HG02763 (cell line): ENCODE results near the gene ADCK2.
"Not testable (repeated sequence)": the region's sequence is repeated elsewhere in the genome, so short reads cannot be mapped to it uniquely, and the experiment has no call there.

Experiments
- ATAC-seq: cut with Tn5 transposase; IDR thresholded peaks from one replicate; pipeline ENCODE4 v1.9.1; 2021; ENCODE audit warnings: mild to moderate bottlenecking, moderate library complexity; ENCODE audit not compliant: unreplicated experiment

ADCK2 gene

DNA sequence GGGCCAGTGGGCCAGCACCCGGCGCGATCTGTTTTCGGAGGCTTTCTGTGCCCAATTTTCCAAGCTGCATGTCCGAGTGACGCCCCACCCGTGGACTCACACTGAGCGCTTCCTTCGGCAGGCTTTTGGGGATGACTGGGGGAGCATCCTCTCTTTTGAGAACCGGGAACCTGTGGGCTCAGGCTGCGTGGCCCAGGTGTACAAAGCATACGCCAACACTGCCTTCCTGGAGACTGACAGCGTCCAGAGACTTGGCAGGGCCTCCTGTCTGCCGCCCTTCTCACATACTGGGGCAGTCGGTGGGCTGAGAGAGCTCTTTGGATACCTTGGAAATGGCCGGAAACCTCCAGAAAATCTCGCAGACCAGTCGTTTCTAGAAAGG is 1.0 kb downstream of the ADCK2 start:
- no peak for ATAC-seq

DNA sequence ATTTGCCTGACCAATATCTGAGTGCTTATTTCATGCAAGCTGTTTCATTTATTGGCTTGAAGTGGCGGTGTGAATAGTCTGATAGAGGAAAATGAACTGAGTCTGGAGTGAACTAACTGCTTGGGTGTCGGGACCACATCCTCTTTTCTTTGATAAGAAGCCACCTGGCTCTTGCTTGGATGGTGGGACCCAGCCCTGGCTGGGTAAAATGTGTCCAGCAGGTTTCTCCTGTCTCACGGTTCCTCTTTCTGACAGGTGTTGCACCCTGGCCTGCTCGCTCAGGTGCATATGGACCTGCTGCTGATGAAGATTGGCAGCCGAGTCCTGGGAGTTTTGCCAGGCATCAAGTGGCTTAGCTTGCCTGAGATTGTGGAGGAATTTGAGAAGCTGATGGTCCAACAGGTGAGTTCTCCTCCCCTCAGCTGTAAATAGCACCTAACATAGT is 1.6 kb downstream of the ADCK2 start:
- peak; percentile 24 for ATAC-seq

DNA sequence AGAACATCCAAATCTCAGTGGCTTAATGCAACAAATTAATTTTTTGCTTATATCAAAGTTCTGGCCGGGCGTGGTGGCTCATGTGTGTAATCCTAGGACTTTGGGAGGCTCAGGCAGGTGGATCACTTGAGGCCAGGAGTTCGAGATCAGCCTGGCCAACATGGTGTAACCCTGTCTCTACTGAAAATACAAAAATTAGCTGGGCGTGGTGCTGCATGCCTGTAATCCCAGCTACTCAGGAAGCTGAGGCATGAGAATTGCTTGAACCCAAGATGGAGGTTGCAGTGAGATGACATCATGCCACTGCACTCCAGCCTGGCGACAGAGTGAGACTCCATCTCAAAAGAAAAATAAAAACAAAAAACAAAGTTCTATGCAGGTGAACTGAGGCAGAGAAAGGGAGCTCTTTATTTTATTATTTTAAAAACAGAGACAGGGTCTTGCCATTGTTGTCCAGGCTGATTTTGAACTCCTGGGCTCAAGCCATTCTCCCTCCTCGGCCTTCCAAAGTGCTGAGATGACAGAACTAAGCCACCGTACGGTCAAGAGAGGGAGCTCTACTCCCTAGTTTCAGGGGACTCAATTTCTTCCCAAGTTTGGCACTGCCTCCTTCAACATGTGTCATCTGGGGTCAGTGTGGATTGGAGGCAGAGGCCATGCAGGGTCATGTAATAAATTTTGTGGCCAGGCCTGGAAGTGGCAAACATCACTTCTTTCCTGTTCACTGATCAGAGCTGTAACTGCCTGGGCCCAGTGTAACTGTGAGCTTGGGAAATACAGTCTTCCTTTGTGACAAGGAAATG is 2.4 kb downstream of the ADCK2 start:
- ATAC-seq = no peak

DNA sequence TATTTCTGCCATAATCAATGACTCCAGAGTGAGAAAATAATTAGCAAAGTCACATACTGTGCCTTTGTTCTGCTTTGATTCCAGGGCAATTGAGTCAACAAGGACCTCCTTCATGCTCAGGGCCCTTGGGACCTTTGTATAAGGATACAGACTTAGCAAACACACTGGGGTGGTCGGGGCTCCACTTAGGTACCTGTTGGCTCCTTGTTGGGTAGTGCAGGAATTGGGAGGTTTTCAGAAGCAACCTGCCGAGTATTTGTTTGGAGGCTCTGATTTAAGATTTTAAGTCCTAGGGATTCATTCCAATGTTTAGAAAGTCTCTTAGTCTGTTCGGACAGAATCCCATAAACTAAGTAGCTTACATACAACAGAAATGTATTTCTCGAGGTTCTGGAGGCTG is 3.0 kb downstream of the ADCK2 start:
- ATAC-seq = no peak

DNA sequence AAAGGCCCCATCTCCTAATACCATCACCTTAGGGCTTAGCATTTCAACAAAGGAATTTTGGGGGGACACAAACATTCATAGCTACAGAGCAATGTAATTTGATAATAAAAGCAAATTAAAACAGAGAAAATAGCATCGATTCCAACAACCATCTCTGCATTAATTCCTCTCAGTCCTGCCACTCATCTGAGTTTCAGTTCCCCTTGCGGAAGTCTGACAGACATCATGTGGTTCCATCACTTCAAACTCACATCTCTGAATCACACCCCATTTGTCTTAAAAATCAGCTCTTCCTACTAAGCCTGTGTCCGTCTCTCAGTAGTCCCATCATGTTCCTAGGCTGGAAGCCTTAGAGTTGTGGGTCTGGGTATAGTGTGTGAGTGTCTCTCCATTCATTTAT is 3.6 kb downstream of the ADCK2 start:
- ATAC-seq = peak; percentile 40

DNA sequence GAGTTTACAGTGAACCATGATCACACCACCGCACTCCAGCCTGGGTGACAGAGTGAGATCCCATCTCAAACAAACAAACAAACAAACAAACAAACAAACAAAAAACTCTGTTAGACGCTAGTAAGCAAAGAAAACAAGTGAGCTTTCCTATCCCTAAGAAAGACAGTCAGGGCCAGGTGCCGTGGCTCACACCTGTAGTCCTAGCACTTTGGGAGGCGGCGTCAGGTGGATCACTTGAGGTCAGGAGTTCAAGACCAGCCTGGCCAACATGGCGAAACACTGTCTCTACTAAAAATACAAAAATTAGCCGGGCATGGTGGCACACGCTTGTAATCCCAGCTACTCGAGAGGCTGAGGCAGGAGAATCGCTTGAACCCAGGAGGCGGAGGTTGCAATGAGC is 4.2 kb downstream of the ADCK2 start:
- not testable (repeated sequence) for ATAC-seq

DNA sequence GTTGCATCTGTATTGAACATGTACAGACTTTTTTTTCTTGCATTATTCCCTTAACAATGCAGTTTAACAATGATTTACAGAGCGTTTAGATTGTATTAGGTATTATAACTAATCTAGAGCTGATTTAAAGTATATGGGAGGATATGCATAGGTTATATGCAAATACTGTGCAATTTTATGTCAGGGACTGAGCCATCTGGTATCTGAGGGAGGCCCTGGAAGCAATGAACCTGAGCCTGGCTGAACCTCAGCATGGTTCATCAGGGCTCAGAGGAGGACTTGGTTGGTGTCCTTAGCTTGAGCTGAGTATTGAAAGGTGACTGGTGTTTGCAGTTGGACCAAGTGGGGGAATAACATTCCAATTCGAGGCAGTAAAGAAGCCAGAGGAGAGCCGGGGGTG is 4.8 kb downstream of the ADCK2 start:
- ATAC-seq = no peak

DNA sequence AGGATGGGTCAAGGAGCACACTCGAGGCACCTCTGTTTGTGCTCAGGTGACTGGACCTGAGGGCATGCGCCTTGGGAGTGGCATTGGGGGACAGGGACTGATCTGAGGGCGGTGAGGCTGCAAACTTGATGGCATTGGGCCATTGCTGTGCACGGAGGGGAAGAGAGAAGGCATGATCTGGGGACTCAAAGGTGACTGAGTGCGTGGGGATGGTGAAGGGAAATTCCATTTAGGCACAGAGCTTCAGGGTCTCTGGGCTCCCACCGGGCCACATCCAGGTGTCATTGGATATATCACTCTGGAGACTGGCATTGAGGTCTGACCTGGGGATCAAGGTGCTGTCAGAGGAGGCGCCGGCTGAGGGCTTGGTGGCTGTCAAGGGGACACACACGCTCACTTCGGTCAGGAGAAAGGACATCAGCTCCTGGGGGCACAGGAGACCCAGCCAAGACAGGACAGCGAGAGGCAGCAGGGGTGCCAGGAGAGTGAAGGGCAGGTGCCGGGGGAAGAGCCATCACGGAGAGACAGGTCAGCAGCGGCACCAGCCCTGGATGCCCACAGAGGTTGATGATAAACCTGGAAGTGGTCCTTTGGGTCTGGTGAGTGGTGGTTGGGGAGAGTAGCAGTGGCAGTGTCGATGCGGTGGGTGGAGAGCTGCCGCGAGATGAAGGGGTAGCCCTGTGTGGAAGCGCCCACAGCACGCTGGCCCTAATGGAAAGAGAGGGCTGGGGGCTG is 5.5 kb downstream of the ADCK2 start:
- ATAC-seq = no peak

DNA sequence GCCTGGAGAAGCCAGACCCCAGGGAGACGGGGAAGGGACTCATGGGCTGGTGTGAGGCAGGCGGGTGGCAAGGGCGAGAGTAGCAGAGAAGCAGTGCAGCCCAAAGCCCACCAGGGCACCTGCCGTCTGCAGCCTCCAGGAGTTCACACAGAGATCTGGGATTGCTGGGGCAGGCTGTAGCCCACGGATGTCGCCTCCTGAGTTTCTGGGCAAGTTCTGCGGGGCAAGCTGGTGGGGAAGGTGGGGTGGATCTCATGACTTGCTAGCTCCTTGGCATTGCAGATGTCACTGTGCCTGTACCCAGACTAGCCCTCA is 6.0 kb downstream of the ADCK2 start:
- ATAC-seq = no peak

DNA sequence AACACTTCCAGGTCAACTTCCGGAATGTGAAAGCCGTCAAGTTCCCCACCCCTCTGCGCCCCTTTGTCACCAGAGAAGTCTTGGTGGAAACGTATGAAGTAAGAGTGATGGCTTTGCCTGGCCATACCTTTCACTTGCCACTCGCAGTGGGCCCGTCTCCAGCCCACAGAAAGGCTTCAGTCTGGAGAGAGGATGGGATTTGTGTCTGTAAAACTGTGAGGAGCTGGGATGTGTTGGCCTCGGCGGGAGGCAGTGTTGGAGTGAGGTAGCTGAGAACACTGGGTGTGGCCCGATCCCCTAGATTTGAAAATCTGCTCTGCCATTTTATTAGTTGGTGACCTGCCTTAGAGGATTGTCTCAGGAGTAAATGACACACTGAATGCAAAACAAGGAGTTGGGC is 6.4 kb downstream of the ADCK2 start:
- no peak for ATAC-seq

DNA sequence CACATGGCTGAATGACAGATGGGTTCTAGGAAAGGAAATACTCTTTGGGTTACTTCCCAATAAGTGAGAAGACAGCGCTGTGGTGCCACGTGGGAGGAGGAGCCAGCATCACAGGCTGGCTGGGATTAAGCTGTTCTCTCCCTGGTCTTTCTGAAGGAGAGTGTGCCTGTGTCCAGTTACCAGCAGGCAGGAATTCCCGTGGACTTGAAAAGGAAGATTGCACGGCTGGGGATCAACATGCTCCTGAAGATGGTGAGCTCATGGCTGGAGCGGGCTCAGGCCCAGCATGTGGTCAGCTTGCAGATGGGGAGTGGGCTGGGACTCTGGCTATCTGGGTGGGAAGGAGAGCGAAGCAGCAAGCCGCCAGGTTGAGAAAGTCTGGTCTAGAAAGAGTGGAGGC is 8.1 kb downstream of the ADCK2 start:
- ATAC-seq = no peak

DNA sequence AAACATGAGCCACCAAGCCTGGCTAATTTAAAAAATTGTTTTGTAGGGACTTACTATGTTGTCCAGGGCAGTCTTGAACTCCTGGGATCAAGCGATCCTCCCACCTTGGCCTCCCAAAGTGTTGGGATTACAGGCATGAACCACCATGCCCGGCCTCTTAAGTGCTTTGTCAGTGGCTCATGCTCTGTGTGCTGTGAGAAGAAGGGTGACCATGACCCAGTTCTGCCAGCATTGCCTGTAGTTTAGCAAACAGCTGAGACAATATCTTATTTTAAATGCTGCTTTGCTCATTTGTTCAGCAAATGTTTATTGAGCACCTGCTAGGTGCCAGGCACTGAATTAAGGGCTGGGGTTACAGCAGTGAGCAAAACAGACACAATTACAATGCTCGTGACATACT is 9.0 kb downstream of the ADCK2 start:
- ATAC-seq = no peak

DNA sequence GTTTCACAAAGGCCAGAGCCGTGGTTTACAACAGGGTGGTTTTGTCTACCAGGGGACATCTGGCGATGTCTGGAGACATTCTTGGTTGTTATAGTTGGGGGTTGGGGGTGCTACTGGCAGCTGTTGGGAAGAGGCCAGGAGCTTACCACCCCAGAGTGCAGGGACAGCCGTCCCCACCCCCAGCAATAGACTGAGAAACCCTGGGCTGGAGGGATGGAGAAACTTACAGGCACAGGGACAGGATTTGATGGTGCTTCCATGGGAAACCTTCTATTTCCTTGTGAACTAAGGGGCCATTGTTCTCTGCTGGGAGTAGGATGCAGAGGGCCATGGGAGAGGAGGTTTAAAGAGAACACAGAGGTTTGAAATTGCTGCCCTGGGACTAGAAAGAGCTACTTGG is 10.9 kb downstream of the ADCK2 start:
- no peak for ATAC-seq

DNA sequence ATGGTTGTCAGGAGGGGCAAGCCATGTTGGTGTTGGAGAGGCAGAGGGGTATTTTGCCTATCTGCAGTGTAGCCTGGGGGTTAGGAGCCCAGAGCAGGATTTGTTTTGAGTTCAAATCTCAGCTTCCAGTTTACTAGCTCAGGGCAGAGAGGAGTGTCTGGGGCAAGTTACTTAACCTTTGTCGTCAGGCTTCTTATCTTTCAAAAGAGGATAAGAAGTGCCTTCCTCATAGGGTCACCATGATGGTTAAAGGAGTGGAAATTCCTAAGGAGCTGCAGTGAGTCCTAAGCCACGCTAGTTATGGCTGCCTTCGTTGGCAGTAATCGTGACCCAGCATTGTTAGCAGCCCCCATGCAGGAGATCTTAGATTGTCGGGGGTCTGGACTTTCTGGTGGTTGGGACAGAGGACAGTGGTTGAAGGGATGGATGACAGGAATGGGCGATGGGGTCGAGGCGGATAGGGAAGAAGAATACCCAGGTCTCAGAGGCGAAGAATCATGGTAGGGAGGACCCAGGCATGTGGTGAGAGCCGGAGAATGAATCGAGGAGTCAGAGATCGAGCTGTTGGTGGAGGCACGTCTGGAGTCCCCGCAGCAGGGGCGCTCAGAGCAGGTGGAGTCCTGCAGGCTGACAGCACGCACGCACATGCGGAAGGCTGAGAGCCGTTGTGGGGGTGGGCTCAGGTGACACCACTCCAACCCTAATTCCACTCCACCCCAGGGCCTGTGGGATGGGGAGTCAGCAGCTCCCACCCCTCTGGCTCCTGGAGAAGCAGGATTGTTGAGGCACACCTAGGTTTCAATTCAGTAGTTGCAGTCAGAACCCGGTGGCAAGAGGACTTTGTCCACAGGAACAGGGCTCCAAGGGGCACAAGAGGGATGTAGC is 11.6 kb downstream of the ADCK2 start:
- ATAC-seq = no peak

DNA sequence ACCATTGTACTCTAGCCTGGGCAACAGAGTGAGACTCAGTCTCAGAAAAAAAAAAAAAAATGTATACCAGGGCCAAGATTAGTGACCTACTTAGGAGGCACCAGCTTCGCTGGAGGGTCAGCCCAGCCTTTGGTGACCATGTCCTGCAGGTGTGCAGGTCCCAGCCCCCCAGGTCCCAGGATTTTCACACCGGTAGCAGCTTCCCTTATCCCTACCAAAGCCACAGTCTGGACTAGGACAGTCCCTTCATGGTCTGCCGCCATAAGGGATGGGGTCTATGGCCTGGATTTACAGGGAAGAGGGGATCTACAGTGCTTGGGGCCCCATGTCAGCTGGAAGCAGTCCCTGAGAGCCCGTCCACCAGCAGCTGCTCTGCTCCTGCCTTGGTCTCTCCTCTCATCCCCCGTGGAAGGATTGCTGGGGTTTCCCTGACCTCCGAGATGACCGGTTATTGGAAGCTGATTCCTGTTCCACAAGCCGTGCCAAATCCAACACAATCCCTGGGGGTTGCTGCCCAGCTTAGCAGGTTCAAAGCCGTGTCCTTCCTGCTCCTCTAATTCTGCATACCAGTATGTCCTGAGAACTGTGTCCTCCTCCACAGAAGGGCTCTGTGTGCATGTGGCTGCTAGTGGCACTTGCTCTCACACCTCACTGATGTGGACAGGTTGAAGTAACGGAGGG is 12.8 kb downstream of the ADCK2 start:
- ATAC-seq = no peak

DNA sequence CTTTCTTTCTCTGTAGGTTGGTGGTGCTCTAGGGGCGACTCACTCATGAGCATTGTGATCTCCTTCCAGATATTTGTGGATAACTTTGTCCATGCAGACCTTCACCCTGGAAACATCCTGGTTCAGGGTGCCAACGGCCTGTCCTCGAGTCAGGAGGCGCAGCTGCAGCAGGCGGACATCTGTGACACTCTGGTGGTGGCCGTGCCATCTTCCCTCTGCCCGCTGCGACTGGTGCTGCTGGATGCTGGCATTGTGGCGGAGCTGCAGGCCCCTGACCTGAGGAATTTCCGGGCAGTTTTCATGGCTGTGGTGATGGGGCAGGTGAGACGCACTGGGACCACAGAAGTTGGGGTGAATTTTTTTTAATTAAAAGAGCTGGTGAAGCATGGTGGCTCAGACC is 14.2 kb downstream of the ADCK2 start:
- ATAC-seq = no peak

DNA sequence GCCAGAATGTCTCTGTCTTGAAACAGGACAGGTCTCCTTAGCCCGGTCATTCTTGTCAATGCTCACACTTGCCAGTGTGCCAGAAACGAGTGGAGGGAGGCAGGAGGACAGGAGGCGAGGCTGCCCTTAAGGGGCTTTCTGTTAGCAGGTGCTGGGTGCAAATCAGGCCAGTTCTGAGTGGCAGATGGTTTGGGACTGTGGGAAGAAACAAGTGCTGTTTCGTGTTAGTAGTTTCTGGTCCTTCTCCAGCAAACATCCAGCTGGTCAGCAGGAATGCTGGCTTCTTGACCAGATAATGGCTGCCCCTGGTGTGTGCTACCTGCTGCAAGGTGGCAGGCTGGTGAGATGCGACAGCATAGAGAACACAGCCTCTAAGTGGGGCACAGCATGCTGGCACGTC is 15.6 kb downstream of the ADCK2 start:
- no peak for ATAC-seq

DNA sequence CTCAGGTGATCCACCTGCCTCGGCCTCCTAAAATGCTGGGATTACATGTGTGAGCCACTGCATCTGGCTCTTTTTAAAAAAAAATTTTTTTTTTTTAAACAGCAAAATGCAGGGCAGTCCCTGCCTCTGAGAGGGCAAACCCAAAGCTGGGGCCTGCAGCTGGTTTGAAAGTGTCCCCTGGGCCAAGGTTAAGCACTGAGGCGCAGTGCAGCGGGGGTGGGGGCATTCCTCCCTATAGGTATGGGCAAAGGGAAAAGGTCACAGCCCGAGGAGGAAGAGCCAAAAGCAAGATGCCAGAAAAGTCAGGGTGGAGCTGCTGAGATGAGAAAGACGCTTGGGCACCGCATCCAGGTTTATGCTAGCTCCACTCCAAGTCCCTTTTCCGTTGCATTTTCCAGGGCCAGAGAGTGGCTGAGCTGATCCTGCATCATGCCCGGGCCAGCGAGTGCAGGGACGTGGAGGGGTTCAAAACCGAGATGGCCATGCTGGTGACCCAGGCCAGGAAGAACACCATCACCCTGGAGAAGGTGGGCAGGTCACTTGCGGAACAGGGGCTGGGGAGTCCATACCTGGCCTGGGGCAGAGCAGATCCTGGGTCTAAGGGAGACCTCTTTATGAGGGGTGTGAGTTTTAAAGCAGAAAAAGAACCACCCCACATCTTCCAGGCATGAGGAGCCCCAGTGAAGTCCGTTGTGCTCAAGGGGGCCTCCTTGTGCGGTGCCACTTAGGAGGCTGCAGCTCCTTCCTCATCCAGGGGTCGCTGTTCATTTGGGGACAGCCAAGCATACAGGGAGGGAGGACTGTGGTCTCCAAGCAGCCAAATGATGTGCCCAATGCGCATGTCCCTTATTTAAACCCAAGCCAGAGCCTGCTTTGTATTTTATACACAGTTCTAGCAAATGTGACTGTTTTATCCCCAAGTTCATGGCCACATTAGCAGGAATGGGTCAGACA is 16.7 kb downstream of the ADCK2 start:
- no peak for ATAC-seq

DNA sequence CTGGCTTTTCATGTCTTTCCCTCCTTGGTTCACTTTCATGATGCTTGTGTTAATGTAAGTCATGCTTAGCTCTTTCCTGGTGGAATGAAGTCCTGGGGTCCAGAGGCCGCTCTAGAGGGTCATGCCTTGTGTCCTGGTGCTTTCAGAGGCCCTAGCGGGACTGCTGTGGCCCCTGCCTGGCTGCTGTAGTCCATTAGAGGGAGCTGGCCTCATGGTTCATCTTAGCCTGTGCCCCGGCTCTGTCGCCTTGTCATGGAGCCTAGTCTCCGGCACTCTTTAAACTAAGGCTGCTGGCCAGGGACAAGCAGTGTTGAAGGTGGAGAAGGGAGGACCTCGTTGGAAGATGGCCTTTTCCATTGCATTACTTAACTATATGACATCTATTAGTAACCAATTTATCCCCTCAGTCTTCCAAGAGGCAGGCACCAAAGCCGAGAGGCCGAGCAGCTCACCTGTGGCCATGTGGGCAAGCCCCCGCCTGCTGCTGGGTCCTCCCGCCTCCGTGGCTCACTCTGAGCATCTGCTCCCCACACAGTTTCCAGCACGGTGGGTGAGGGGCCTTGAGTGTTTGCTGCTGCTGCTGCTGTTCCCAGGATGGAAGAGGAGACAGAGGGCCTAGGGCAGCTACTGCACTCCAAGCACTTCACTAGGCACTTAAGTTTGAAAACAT is 18.8 kb downstream of the ADCK2 start:
- ATAC-seq = no peak
